ENCODE results near the gene ARID1B.

The ARID1B gene

DNA sequence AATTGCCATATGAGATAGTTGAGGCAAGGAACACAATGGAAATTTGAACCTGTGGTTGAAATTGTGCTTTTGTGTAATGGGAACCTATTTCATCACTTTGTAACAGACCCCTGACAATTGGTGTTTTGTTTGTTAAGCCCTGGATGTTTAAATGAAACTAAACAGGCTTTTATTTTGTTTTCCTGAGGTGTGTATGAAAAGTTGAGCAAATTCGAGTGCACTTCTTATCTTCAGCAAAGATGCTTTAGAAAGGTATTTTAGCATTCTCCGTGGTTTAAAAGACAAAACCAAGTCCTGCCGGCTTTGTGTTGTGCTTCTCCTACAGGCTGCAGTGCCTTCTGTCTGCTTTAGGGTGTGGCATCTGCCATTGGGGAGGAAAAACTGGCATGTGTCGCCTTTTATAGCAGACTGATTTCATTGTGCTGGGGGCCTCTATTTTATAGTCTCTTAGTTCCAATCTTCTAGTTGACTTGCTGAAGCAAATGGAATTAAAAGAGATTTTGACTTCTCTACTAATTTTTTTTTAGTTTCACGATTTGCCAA is 2.2 kb upstream of the ARID1B start:
- DNase-seq = no peak

DNA sequence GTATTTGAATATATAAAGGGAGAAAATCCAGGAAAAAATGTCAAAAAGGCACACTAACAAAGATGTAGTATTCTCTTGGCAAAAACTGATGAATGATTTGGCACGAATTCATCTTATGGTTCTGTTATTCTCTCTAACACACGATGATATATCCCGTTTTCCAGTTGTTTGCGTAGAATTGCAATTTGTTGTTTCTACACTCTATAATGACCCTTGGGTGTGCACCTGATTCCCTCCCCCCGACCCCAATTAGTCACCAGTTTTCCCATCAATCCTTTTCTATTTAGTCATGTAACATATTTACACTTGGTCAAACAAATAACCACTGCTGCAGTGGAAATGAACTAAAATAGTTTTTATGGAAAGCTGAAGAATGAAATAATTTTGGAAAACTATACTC is 1.5 kb upstream of the ARID1B start:
- no peak for DNase-seq

DNA sequence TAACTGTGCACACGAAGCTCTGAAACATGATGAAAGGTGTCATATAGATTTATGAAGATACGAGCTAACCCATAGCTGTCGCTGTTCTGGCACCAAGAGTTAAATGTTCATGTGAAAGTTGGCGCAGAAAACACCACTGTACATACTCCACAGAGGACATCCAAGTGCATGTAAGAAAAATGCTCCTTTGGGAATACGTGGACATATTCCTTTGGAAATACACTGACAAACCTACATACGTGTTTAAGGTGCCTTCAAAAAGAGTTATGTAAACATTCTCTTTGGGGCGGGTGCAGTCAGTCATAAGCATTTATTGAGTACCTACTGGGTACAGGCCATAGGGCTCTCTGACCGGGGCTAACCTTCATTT is 723 bp upstream of the ARID1B start:
- DNase-seq = no peak

DNA sequence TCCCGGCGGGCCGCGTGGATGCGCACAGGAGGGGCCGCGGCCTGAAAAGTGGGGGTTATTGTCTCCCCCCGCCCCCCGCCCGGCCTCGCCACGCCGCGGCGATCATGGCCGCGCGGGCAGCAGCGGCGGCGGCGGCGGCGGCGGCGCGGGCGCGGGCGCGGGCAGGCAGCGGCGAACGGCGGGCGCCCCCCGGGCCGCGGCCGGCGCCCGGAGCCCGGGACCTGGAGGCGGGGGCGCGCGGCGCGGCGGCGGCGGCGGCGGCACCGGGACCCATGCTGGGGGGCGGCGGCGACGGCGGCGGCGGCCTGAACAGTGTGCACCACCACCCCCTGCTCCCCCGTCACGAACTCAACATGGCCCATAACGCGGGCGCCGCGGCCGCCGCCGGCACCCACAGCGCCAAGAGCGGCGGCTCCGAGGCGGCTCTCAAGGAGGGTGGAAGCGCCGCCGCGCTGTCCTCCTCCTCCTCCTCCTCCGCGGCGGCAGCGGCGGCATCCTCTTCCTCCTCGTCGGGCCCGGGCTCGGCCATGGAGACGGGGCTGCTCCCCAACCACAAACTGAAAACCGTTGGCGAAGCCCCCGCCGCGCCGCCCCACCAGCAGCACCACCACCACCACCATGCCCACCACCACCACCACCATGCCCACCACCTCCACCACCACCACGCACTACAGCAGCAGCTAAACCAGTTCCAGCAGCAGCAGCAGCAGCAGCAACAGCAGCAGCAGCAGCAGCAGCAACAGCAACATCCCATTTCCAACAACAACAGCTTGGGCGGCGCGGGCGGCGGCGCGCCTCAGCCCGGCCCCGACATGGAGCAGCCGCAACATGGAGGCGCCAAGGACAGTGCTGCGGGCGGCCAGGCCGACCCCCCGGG is 637 bp downstream of the ARID1B start:
- peak; percentile 73 for DNase-seq

DNA sequence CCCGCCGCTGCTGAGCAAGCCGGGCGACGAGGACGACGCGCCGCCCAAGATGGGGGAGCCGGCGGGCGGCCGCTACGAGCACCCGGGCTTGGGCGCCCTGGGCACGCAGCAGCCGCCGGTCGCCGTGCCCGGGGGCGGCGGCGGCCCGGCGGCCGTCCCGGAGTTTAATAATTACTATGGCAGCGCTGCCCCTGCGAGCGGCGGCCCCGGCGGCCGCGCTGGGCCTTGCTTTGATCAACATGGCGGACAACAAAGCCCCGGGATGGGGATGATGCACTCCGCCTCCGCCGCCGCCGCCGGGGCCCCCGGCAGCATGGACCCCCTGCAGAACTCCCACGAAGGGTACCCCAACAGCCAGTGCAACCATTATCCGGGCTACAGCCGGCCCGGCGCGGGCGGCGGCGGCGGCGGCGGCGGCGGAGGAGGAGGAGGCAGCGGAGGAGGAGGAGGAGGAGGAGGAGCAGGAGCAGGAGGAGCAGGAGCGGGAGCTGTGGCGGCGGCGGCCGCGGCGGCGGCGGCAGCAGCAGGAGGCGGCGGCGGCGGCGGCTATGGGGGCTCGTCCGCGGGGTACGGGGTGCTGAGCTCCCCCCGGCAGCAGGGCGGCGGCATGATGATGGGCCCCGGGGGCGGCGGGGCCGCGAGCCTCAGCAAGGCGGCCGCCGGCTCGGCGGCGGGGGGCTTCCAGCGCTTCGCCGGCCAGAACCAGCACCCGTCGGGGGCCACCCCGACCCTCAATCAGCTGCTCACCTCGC is 1.5 kb downstream of the ARID1B start:
- peak; percentile 69 for DNase-seq

DNA sequence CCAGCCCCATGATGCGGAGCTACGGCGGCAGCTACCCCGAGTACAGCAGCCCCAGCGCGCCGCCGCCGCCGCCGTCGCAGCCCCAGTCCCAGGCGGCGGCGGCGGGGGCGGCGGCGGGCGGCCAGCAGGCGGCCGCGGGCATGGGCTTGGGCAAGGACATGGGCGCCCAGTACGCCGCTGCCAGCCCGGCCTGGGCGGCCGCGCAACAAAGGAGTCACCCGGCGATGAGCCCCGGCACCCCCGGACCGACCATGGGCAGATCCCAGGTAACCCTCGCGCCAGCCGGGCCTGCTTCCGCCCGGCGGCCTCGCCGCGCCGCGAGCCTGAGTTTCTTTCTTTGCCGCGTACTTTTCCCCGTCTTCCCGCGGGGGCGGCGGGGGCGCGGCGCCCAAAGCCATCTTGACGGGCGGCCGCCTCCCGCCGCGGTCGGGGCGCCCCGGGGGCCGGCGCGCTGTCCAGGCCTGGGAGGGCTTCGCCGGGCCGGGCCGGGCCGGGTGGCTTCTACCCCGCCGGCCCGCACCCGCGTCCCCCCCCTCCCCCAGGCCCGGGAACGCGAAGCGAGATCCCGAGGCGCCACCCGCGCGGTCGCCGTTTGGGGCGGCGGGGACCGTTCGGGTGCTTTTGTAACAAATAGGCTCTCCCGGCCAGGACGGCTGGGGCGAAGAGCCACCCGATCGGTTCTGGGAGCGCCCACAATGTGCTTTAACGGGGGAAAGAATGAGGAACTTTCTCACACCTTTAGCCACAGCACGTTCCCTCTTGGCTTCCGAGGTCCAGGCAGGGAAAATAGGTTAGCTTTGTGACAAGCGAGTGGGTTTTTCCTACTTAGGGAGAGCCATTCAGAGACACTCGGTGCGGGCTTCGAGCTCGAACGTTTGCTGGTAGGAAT is 2.3 kb downstream of the ARID1B start:
- DNase-seq = no peak

DNA sequence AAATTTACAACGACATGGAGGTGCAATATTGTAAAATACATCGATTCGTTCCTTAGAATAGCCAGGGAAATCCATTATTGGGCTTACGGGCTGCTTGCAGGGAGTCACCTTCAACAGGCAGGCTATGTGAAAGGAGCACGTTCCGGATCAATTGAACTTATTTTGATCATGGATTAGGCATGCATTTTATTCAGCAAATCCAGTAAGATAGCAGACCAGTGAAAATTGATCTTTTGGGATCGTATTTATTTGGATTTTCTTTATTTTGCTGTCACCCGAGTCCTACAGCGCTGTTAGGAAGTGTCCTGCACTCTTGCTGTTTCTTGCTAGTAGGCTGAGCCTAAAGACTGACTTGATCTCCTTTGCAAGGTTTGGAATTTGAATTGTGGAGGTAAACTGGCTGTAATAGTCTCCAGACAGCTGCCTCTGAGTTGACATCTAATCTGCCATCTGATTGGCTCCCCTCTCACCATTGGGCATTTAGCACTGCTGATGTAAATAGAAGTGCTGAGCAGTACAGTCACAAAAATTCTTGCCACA is 3.0 kb downstream of the ARID1B start:
- peak; percentile 82 for DNase-seq

DNA sequence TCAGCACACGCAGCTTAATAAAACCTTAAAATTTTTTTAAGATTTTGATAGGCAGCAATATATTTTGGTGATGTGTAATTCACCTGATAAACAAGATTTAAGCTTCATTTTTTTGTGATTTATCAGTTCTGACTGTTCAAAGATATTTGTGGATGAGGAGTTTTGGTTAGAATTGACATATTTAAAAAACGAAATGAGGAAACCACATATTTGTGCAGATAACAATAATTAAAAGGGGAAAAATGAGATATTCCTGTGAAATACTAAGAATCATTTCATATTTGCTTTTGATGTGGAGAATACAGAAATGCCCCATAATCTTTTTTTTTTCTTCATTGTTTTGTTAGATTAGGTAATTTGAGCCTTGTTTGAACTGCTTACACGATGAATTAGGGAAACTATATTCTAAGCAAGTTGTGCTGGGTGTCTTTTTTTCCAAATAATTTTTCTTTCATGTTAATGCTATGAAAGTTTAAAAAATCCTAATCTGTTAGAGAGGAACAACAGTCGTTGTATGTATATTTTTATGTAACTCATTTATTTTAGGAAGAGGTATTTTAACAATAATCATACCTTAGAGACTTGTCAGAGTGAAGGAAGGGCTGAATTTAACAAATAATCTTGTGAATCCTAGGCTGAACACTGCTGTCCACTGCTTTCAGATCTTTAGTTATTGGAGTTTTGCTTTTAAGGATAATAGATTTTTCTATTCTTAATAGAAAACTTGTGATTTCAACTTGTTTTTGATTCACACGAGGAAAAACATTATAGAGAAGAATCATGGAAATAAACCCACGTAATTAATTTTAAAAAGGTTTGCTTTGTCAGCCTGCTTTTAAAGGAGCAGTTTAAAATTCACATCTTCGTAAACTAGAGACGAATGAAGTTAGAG is 4.0 kb downstream of the ARID1B start:
- no peak for DNase-seq

DNA sequence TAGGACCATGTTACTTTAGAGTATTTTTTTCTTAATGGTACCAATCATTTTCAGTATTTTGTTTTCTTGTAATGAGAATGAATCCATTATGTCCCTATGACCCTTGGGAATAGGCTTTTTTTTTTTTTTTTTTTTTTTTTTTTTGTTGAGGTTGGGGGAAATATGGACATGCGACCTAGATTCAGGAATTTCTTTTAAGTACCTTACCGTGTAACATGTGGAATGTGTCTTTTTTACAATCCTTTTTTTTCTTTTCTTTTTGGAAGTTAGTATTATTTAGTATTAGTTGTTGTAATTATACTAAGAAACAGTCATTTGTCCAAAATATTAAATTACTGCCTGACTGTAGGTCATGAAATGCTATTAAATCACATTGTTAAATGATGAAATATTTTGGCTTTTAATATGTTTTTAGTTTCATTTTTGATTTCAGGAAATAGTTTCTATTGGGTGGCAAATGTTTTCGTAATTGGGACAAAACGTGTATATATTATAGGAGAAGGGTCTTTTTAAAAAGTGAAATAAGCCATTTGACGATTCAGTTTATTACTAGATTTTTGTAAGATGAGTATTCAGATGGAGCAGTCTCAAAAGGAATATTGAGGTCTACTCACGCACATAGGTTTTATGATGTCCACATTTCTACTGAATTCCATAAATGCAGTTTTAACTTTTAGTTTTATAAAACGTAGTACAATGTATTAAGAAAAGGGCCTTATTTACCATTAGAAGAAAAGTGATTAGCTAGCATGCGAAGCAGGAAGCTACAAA is 4.9 kb downstream of the ARID1B start:
- no peak for DNase-seq

DNA sequence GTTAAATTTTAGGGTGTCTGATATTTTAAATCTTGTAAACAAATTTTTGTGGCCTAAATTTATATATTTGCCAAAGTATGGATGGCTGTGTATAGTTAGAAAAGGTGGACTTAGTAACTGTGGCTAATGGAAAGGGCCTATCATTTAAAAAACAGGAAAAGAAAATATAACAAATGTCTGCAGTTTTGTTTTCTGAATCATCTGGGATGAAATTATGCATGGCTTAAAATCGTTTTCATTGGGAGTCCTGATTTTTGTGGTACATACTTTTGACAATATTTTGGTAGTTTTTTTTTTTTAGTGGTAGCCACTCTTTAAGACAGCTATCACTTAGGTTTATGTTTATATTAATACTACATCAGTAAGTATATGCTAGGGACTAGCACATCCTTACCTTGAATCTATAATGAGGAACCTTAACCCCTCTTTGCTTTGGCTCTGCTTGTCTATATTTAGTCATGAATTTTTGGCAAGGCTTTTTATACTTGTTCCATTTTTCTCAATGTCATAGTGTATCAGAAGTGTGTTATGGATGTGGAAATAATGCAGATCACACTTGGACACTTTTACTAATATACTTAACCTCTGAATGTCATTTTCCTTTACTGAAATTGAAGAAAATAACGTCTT is 5.6 kb downstream of the ARID1B start:
- no peak for DNase-seq

DNA sequence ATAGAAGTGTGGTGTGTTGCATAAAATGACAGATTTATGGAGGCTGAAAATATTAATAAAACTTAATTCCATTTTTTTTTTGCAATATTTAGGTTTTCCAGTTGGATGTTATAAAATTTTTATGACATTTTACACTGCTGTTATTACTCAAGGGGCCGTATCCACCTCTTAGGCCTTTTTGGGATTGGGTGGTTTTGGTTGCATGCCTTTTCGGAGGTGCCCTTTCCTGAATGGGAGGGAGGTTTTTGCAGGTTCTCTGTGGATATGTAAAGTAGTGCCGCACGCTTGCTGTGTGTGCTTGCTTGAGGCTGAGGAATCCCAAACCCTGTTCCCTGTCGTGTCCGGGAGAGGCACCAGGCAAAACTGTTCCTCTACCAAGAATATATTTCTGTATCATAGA is 6.8 kb downstream of the ARID1B start:
- DNase-seq = no peak

DNA sequence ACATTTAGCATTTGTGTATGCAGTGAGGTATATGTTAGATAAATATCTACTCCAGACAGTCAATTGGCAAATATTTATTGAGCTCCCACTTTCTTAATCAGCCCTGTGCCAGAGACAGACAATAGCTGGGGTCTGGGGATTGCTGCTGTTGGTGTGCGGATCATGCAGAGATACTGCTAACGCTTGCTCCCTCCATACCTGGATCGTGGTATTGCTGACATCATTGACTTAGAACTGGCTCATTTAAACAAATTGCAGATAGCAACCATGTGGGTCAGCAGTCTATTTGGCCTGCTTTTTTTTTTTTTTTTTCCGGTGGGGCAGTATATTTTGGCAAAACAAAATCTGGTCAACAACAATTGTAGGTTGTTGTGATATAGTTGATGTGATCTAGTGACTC is 9.5 kb downstream of the ARID1B start:
- no peak for DNase-seq

DNA sequence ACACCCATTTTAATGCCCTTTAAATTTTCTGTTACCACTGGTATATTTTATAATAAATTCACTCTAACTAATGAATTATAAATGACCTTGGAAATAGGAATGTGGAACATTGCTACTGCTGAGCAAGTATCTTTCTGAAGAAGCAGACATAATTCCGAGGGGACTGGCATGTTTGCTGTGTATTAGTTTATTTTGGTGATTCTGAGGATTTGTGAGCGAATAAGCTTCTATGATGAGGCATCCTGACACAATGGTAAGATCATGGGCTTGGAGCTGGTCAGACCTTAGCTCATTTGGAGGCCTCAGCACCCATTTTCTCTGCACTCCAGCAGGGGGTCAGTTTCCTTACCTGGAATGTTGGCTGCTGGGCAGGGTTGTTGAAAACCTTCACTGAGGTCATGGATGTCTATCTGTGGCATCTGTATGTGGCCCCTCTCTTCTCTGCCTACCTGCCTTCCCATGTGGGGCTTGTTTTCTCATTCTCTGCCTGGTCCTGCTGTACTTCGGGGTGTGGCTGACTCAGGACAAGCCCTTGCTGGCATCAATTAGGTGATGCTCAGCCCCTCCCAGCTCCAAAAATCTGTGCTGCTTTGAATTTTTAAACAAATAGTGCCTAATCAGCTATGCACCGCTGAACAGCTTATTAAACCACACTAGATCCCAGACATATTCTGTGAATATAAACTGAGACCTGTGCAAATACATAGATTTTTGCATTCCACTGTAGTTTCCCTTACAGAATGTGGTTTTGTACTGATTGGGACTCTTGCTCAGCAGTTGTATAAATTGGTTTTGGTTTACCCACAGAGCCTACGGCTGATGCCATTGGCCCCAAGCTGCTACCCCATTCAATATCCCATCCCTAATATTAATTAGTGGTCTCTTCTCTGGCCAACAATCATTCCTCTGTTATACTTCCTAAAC is 10.7 kb downstream of the ARID1B start:
- no peak for DNase-seq

DNA sequence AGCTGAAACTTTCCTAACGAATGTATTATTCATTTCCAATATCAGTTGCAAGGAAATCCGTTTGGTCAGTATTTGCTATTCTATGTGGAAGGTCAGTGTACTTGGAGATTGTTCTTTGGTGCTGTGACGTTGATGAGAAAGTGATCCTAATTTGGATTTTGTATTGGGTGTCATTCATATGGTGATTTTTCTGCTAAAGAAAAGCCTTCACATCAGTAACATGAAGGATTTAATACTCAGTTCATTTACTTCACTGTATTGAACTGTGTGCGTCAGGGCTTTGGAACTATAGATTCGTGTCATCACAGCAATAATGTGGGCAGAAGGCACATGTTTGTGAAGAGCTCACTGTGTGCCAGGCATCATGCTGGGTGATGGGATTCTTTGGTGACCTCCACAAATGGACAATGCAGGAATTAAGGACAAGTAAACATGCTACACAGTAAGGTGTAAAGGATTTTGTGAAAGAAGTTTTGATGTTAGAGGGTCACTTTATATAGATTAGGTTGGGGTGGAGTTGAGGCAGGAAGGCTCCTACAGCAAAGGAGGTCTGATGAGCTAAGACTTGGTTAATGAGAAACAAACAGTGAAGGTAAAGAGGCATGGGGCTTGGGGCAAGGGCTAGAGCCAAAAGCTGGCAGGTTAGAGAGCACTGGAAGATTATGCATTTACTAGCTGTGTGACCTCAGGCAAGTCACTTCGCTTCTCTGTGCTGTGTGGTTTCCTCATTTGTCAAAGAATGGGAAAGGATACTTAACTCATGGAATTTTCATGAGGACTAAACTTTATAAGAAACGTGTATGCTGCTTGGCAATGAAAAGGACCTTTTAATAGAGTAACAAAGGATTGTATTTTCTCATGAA is 12.1 kb downstream of the ARID1B start:
- DNase-seq = no peak

DNA sequence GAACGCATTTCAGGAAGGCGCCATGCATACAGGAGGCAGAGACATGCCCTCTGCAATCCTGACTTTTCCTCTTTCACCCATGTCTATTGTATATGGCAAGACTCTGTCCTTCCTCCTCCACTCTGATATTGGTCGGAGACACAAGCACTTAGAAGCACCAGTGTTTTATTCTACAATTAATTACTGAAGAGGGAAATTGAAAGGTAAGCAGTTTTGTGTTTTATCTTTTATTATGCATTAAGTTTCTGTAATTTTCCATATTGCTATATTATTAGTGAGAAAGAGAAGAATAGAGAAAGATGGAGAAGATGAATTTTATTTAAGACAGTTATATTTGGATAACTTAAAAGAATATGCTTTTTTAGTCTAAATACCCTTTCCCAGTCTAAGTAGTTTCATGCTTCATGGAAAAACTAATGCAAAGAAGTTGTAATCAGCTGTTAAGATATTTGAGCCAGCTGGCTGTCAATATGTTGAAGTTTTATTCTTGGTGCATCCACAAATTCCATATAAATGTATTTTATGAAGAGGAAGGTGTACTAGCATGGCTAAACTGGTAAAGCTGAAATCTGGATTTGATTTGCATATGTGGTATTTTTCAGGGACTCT is 13.6 kb downstream of the ARID1B start:
- no peak for DNase-seq

DNA sequence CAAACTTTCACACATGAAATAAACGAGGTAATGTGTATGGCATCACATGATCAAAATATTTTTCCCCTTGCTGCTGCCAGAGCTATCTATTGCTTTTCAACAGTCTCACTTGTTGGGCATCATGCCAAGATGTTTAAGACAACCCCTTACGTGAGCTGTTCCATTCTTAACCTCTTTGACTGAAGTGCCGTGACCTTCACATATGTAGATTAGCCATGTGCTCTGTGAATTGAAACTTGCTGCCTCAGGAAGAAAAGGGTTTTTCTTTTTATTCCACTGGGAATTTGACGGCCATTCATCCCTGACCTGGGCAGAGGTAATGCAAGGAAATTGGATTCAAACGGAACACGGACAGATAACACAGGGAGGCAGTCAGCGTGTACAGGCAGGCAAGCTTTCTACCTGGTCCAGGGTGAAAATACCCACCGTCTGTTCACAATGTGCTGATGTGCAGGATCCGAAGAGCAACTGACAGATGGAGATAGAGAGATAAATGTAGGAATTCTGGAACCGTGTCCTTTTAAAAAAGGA is 14.2 kb downstream of the ARID1B start:
- no peak for DNase-seq

DNA sequence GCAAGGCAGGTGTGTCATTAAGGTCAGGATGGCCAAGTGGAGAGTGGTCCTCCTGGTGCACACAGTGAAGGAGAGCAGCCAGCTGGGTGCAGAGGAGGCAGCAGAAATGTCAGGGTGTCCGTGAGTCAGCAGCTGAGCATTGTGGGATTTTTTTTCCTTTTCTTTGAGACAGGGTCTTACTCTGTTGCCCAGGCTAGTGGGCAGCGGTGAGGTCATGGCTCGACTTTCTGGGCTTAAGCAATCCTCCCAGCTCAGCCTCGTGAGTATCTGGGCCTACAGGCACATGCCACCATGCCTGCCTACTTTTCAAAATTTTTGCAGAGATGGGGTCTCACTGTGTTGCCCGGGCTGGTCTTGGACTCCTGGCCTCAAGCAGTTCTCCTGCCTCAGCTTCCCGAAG is 16.0 kb downstream of the ARID1B start:
- DNase-seq = no peak

All from islet precursor cell (in vitro differentiated cells).